HepG2 (cell line): ENCODE data around the gene SLC25A20. TPM values are rescaled to one million over a fixed set of nuclear protein-coding genes. Genes with fewer than 3 reads are reported as not detected.
A peak's percentile ranks its signal among the peaks of the same experiment; 100 is the strongest.

Experiments used
- BCL6 ChIP-seq: IDR thresholded peaks from 2 replicates; pipeline ENCODE4 v1.6.1; 2016; ENCODE audit warnings: missing genetic modification reagents, missing compliant biosample characterization
- ELF4 ChIP-seq: sonication (generic); formaldehyde crosslinking; IDR thresholded peaks from 2 replicates; pipeline ENCODE4 v1.5.0; 2020; ENCODE audit warnings: missing genetic modification reagents, mild to moderate bottlenecking, moderate library complexity, borderline replicate concordance
- GABPB1 ChIP-seq: IDR thresholded peaks from 2 replicates; pipeline ENCODE4 v1.6.1; 2016; ENCODE audit warnings: mild to moderate bottlenecking, missing genetic modification reagents, moderate library complexity, missing compliant biosample characterization
- MTA3 ChIP-seq: sonication (generic); formaldehyde crosslinking; IDR thresholded peaks from 2 replicates; pipeline ENCODE4 v1.4.0; 2020; ENCODE audit warnings: missing genetic modification reagents
- MXI1 ChIP-seq: IDR thresholded peaks from 3 replicates; pipeline ENCODE4 v1.6.1; 2012; ENCODE audit warnings: low read depth, low read length, inconsistent platforms, borderline replicate concordance
- NFYB ChIP-seq: sonication (generic); formaldehyde crosslinking; IDR thresholded peaks from 2 replicates; pipeline ENCODE4 v1.4.0; 2020; ENCODE audit warnings: missing genetic modification reagents
- POLR2AphosphoS5 ChIP-seq: IDR thresholded peaks from 2 replicates; pipeline ENCODE4 v1.6.1; 2012; ENCODE audit warnings: low read depth, low read length
- RBFOX2 ChIP-seq: fragments of 200-400 bp; formaldehyde crosslinking; IDR thresholded peaks from 2 replicates; pipeline ENCODE4 v1.6.1; 2017; ENCODE audit warnings: low read depth, mild to moderate bottlenecking, low read length
- SIN3A ChIP-seq: IDR thresholded peaks from 2 replicates; pipeline ENCODE4 v1.6.1; 2011; ENCODE audit warnings: low read depth, mild to moderate bottlenecking, control low read depth, low read length, borderline replicate concordance
- SMARCC2 ChIP-seq: fragments of 450-650 bp; IDR thresholded peaks from 2 replicates; pipeline ENCODE4 v1.6.1; 2017; ENCODE audit warnings: antibody characterized with exemption, mild to moderate bottlenecking
- SP5 ChIP-seq: IDR thresholded peaks from 2 replicates; pipeline ENCODE4 v1.6.1; 2016; ENCODE audit warnings: low read depth, borderline replicate concordance
- ZFP36L1 ChIP-seq: sonication (generic); formaldehyde crosslinking; IDR thresholded peaks from 2 replicates; pipeline ENCODE4 v1.8.0; 2022; ENCODE audit warnings: mild to moderate bottlenecking, missing genetic modification reagents, moderate library complexity
- ZNF713 ChIP-seq: sonication (generic); formaldehyde crosslinking; IDR thresholded peaks from 2 replicates; pipeline ENCODE4 v1.4.0; 2020; ENCODE audit warnings: mild to moderate bottlenecking, missing genetic modification reagents
- ZNF883 ChIP-seq: sonication (generic); formaldehyde crosslinking; IDR thresholded peaks from 2 replicates; pipeline ENCODE4 v1.5.1; 2020; ENCODE audit warnings: mild to moderate bottlenecking, missing genetic modification reagents; ENCODE audit errors: not compliant biosample characterization
- ZSCAN20 ChIP-seq: sonication (generic); formaldehyde crosslinking; IDR thresholded peaks from 2 replicates; pipeline ENCODE4 v1.4.0; 2020; ENCODE audit warnings: missing genetic modification reagents, mild to moderate bottlenecking, borderline replicate concordance
- polyA plus RNA-seq, 8 experiments: library from polyadenylated mRNA; depleted of rRNA in 3 of 8; stranded (reverse) in 7 of 8; unstranded in 1 of 8; fragments of >200 nt; fragmentation: Illumina TruSeq in 4 of 8; extraction: Trizol in 4 of 8; gene quantifications; 2 replicates each; pipeline versions ENCODE4 v1.2.1 to v1.2.3, GENCODE V29; 2011 to 2016; ENCODE audit warnings: low read depth in 4 of 8, missing spikeins in 1 of 8, mixed read lengths in 1 of 8; ENCODE audit not compliant: insufficient read depth in 1 of 8
- total RNA-seq, 5 experiments: library from RNA; depleted of rRNA; stranded (reverse); fragments of >200 nt; fragmentation: Illumina TruSeq; extraction: Trizol; gene quantifications; 2 replicates each; pipeline ENCODE4 v1.2.3, GENCODE V29; 2016; ENCODE audit warnings: low read depth in 1 of 5
- TF ChIP-seq, protein P1 (sequence below): sonication (generic); formaldehyde crosslinking; IDR thresholded peaks from 2 replicates; pipeline ENCODE4 v1.4.0; 2020; ENCODE audit warnings: missing genetic modification reagents
- TF ChIP-seq, protein P2 (sequence below): IDR thresholded peaks from 2 replicates; pipeline ENCODE4 v1.6.1; 2016
- TF ChIP-seq, protein P3 (sequence below): sonication (generic); formaldehyde crosslinking; IDR thresholded peaks from 2 replicates; pipeline ENCODE4 v1.4.0; 2020; ENCODE audit warnings: mild to moderate bottlenecking, missing genetic modification reagents
- TF ChIP-seq, protein P4 (sequence below): sonication (generic); formaldehyde crosslinking; IDR thresholded peaks from 2 replicates; pipeline ENCODE4 v1.8.1; 2023; ENCODE audit warnings: missing genetic modification reagents, mild to moderate bottlenecking, borderline replicate concordance
- TF ChIP-seq, protein P5 (sequence below): sonication (generic); formaldehyde crosslinking; IDR thresholded peaks from 2 replicates; pipeline ENCODE4 v1.4.0; 2020; ENCODE audit warnings: missing genetic modification reagents
- TF ChIP-seq, protein P6 (sequence below): IDR thresholded peaks from 2 replicates; pipeline ENCODE4 v1.6.1; 2016; ENCODE audit warnings: low read depth, control low read depth
- TF ChIP-seq, protein P7 (sequence below): sonication (generic); formaldehyde crosslinking; IDR thresholded peaks from 2 replicates; pipeline ENCODE4 v1.9.0; 2021; ENCODE audit warnings: missing genetic modification reagents, mild to moderate bottlenecking, borderline replicate concordance

SLC25A20 gene
- total and polyA plus RNA-seq, 2 of the 13 experiments (the other 11 are each of a cell fraction or from before 2014, with no cell fraction given) = 21.1 to 26.6 TPM

DNA sequence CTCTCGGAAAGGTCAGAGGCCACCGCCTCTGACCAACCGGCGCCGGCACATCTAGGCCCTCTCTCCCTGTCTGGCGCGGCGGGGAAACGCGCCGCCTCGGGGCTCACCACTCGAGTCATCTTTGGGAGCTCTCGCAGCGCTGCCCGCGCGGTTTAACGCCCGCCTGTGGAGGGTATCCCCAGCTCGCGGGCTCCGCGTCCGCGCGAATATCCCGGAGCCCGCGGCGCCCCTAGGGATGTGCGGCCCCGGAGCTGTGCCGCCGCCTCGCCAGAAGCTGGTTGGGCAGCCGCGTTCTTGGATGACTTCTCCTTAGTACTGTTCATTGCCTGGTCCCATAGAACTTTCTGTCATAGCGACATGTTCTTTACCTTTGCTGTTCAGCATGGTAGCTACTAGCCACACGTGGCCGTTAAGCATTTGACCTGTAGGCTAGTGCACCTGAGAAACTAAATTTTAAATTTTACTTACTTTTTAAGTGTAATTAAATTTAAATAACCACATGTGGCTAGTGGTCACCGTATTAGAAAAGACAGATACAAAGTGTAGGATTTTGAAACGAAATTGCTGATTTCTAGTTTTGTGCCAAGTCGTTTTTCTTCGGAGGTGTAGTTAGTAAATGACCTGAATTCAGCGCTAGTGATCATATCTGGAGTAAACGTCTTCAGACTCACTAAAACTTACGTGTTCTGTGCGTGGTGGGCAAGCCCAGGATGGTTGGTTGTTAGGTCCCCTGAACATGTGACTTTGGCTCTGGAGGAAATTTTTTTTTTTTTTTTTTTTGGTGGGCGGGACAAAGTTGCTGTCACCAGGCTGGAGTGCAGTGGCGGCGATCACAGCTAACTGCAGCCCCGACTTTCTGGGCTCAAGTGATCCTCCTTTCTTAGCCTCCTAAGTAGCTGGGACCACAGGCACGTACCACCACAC lies 20.8 kb upstream of the SLC25A20 start (continued):
- TF ChIP-seq SIN3A (peak; percentile 37; the same call in 1 of the 2 replicates), GABPB1 (CRISPR knock-in tag) (no peak), NFYB (CRISPR knock-in tag) (peak; percentile 6; the same call in 1 of the 2 replicates), ZFP36L1 (CRISPR knock-in tag) (no peak), BCL6 (CRISPR knock-in tag) (no peak), ELF4 (CRISPR knock-in tag) (no peak), POLR2AphosphoS5 (peak; percentile 57), ZNF713 (CRISPR knock-in tag) (no peak), RBFOX2 (peak; percentile 12), SP5 (CRISPR knock-in tag) (0 out of 2 replicates have a peak, but pooled peaks have one; percentile 25), ZNF883 (peak; percentile 50), MXI1 (peak; percentile 71; the same call in 1 of the 3 replicates), MTA3 (CRISPR knock-in tag) (no peak), ZSCAN20 (CRISPR knock-in tag) (0 out of 2 replicates have a peak, but pooled peaks have one; percentile 24), SMARCC2 (no peak)
- TF ChIP-seq, protein P1, sequence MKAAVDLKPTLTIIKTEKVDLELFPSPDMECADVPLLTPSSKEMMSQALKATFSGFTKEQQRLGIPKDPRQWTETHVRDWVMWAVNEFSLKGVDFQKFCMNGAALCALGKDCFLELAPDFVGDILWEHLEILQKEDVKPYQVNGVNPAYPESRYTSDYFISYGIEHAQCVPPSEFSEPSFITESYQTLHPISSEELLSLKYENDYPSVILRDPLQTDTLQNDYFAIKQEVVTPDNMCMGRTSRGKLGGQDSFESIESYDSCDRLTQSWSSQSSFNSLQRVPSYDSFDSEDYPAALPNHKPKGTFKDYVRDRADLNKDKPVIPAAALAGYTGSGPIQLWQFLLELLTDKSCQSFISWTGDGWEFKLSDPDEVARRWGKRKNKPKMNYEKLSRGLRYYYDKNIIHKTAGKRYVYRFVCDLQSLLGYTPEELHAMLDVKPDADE = no peak
- TF ChIP-seq, protein P2, sequence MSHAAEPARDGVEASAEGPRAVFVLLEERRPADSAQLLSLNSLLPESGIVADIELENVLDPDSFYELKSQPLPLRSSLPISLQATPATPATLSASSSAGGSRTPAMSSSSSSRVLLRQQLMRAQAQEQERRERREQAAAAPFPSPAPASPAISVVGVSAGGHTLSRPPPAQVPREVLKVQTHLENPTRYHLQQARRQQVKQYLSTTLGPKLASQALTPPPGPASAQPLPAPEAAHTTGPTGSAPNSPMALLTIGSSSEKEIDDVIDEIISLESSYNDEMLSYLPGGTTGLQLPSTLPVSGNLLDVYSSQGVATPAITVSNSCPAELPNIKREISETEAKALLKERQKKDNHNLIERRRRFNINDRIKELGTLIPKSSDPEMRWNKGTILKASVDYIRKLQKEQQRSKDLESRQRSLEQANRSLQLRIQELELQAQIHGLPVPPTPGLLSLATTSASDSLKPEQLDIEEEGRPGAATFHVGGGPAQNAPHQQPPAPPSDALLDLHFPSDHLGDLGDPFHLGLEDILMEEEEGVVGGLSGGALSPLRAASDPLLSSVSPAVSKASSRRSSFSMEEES (CRISPR knock-in tag) = peak; percentile 39; the same call in 1 of the 2 replicates
- TF ChIP-seq, protein P3, sequence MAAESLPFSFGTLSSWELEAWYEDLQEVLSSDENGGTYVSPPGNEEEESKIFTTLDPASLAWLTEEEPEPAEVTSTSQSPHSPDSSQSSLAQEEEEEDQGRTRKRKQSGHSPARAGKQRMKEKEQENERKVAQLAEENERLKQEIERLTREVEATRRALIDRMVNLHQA = no peak
- TF ChIP-seq, protein P4, sequence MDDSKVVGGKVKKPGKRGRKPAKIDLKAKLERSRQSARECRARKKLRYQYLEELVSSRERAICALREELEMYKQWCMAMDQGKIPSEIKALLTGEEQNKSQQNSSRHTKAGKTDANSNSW (CRISPR knock-in tag) = no peak
- TF ChIP-seq, protein P5, sequence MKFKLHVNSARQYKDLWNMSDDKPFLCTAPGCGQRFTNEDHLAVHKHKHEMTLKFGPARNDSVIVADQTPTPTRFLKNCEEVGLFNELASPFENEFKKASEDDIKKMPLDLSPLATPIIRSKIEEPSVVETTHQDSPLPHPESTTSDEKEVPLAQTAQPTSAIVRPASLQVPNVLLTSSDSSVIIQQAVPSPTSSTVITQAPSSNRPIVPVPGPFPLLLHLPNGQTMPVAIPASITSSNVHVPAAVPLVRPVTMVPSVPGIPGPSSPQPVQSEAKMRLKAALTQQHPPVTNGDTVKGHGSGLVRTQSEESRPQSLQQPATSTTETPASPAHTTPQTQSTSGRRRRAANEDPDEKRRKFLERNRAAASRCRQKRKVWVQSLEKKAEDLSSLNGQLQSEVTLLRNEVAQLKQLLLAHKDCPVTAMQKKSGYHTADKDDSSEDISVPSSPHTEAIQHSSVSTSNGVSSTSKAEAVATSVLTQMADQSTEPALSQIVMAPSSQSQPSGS = no peak
- TF ChIP-seq, protein P6, sequence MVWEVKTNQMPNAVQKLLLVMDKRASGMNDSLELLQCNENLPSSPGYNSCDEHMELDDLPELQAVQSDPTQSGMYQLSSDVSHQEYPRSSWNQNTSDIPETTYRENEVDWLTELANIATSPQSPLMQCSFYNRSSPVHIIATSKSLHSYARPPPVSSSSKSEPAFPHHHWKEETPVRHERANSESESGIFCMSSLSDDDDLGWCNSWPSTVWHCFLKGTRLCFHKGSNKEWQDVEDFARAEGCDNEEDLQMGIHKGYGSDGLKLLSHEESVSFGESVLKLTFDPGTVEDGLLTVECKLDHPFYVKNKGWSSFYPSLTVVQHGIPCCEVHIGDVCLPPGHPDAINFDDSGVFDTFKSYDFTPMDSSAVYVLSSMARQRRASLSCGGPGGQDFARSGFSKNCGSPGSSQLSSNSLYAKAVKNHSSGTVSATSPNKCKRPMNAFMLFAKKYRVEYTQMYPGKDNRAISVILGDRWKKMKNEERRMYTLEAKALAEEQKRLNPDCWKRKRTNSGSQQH (CRISPR knock-in tag) = no peak
- TF ChIP-seq, protein P7, sequence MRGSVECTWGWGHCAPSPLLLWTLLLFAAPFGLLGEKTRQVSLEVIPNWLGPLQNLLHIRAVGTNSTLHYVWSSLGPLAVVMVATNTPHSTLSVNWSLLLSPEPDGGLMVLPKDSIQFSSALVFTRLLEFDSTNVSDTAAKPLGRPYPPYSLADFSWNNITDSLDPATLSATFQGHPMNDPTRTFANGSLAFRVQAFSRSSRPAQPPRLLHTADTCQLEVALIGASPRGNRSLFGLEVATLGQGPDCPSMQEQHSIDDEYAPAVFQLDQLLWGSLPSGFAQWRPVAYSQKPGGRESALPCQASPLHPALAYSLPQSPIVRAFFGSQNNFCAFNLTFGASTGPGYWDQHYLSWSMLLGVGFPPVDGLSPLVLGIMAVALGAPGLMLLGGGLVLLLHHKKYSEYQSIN = no peak
